Liver (tissue), 3 donors: ENCODE data around the gene C1QL4.

Source experiments
- RXRA ChIP-seq, 2 donors: IDR thresholded peaks; 2 replicates each; pipeline ENCODE4 v1.6.1; 2017 to 2018; ENCODE audit warnings: antibody characterized with exemption in 2 of 2, mild to moderate bottlenecking in 1 of 2
- TAF1 ChIP-seq: conservative IDR thresholded peaks from 2 replicates; pipeline ENCODE4 v1.6.1; 2016; ENCODE audit warnings: antibody characterized with exemption, mild to moderate bottlenecking
- TF ChIP-seq, protein P1 (sequence below): fragments of 150-350 bp; IDR thresholded peaks from 2 replicates; pipeline ENCODE4 v1.5.1; 2017; ENCODE audit warnings: improper control_type of control experiment, low read depth, low read length; ENCODE audit not compliant: missing input control
- donor health status: healthy.
- donor health status: healthy.

DNA sequence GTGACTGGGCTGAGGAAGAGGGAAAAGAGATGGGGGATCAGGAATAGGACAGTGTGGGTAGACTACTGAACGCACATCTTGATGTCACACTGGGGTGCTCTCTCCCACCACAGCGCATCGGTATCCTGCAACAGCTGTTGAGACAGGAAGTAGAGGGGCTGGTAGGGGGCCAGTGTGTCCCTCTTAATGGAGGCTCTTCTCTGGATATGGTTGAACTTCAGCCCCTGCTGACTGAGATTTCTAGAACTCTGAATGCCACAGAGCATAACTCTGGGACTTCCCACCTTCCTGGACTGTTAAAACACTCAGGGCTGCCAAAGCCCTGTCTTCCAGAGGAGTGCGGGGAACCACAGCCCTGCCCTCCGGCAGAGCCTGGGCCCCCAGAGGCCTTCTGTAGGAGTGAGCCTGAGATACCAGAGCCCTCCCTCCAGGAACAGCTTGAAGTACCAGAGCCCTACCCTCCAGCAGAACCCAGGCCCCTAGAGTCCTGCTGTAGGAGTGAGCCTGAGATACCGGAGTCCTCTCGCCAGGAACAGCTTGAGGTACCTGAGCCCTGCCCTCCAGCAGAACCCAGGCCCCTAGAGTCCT lies 6.9 kb downstream of the C1QL4 start:
- TF ChIP-seq, protein P1, sequence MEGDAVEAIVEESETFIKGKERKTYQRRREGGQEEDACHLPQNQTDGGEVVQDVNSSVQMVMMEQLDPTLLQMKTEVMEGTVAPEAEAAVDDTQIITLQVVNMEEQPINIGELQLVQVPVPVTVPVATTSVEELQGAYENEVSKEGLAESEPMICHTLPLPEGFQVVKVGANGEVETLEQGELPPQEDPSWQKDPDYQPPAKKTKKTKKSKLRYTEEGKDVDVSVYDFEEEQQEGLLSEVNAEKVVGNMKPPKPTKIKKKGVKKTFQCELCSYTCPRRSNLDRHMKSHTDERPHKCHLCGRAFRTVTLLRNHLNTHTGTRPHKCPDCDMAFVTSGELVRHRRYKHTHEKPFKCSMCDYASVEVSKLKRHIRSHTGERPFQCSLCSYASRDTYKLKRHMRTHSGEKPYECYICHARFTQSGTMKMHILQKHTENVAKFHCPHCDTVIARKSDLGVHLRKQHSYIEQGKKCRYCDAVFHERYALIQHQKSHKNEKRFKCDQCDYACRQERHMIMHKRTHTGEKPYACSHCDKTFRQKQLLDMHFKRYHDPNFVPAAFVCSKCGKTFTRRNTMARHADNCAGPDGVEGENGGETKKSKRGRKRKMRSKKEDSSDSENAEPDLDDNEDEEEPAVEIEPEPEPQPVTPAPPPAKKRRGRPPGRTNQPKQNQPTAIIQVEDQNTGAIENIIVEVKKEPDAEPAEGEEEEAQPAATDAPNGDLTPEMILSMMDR: no peak
- TF ChIP-seq TAF1 (no peak), RXRA (IDR thresholded peaks at IDR 0.05) (no peak)
